Astrocyte (in vitro differentiated cells and primary cell): ENCODE measurements around the gene MTRR. TPM values are rescaled to one million over a fixed set of nuclear protein-coding genes. Genes with fewer than 3 reads are reported as not detected.

Experiments used
- DNase-seq: peaks from one replicate; pipeline ENCODE4 v3.0.0-alpha.2; 2010; ENCODE audit warnings: low read depth
- FAIRE-seq: peaks from 2 replicates; lab custom pipeline; 2011; peaks lifted over from hg19 to GRCh38; lab: Jason Lieb, UNC
- H2AFZ ChIP-seq: 2 replicates; pipeline ENCODE4 v1.6.0; 2012; ENCODE audit warnings: low read depth, low read length, inconsistent platforms
- H3K27ac ChIP-seq: 2 replicates; pipeline ENCODE4 v1.5.1; 2011; ENCODE audit warnings: low read depth, low read length, inconsistent platforms
- H3K27me3 ChIP-seq: 2 replicates; pipeline ENCODE4 v1.6.0; 2011; ENCODE audit warnings: low read length, inconsistent platforms; ENCODE audit not compliant: insufficient read depth
- H3K36me3 ChIP-seq: 2 replicates; pipeline ENCODE4 v1.5.1; 2011; ENCODE audit warnings: low read length, inconsistent platforms; ENCODE audit not compliant: insufficient read depth
- H3K4me1 ChIP-seq: 2 replicates; pipeline ENCODE4 v1.5.1; 2011; ENCODE audit warnings: low read length, inconsistent platforms; ENCODE audit not compliant: insufficient read depth
- H3K4me2 ChIP-seq: 2 replicates; pipeline ENCODE4 v1.6.0; 2012; ENCODE audit warnings: low read length, inconsistent platforms
- H3K4me3 ChIP-seq: 2 replicates; pipeline ENCODE4 v1.5.1; 2011; ENCODE audit warnings: low read depth, mild to moderate bottlenecking, low read length, inconsistent platforms; ENCODE audit not compliant: insufficient read depth
- H3K79me2 ChIP-seq: 2 replicates; pipeline ENCODE4 v1.6.0; 2012; ENCODE audit warnings: mild to moderate bottlenecking, low read length, inconsistent platforms; ENCODE audit not compliant: insufficient read depth
- H3K9ac ChIP-seq: 2 replicates; pipeline ENCODE4 v1.6.0; 2012; ENCODE audit warnings: mild to moderate bottlenecking, low read length, inconsistent platforms
- H3K9me3 ChIP-seq: 2 replicates; pipeline ENCODE4 v1.5.1; 2012; ENCODE audit warnings: low read depth, mild to moderate bottlenecking, low read length, inconsistent platforms; ENCODE audit not compliant: insufficient read depth
- H4K20me1 ChIP-seq: 2 replicates; pipeline ENCODE4 v1.6.0; 2012; ENCODE audit warnings: low read length, inconsistent platforms; ENCODE audit not compliant: insufficient read depth
- H3K27ac Mint-ChIP-seq: one replicate; pipeline ENCODE4 v1.8.0; 2021; ENCODE audit warnings: mild to moderate bottlenecking, mixed read lengths; ENCODE audit not compliant: unreplicated experiment
- H3K27me3 Mint-ChIP-seq: one replicate; pipeline ENCODE4 v1.8.0; 2021; ENCODE audit warnings: low read depth, mixed read lengths; ENCODE audit not compliant: unreplicated experiment
- H3K36me3 Mint-ChIP-seq: one replicate; pipeline ENCODE4 v1.8.0; 2021; ENCODE audit warnings: low read depth, mixed read lengths; ENCODE audit not compliant: unreplicated experiment
- H3K4me1 Mint-ChIP-seq: one replicate; pipeline ENCODE4 v1.8.0; 2021; ENCODE audit warnings: low read depth, mixed read lengths; ENCODE audit not compliant: unreplicated experiment
- H3K4me3 Mint-ChIP-seq: one replicate; pipeline ENCODE4 v1.8.0; 2021; ENCODE audit warnings: mild to moderate bottlenecking, moderate library complexity, mixed read lengths; ENCODE audit not compliant: unreplicated experiment
- H3K9me3 Mint-ChIP-seq: one replicate; pipeline ENCODE4 v1.8.0; 2021; ENCODE audit warnings: mild to moderate bottlenecking, mixed read lengths; ENCODE audit not compliant: unreplicated experiment
- CTCF ChIP-seq: IDR thresholded peaks from 2 replicates; pipeline ENCODE4 v1.5.1; 2011; ENCODE audit warnings: low read depth, mild to moderate bottlenecking, inconsistent platforms, low read length, moderate library complexity; ENCODE audit not compliant: insufficient read depth
- EZH2 ChIP-seq: IDR thresholded peaks from 2 replicates; pipeline ENCODE4 v1.6.1; 2012; ENCODE audit warnings: mild to moderate bottlenecking, low read length, inconsistent platforms; ENCODE audit not compliant: insufficient read depth
- total RNA-seq: library from RNA; stranded (reverse); gene quantifications from 2 replicates; pipeline ENCODE4 v1.2.1, GENCODE V29; 2021

The MTRR gene
- total RNA-seq, 1 donor from 2014 or later, result 32.2 TPM

DNA sequence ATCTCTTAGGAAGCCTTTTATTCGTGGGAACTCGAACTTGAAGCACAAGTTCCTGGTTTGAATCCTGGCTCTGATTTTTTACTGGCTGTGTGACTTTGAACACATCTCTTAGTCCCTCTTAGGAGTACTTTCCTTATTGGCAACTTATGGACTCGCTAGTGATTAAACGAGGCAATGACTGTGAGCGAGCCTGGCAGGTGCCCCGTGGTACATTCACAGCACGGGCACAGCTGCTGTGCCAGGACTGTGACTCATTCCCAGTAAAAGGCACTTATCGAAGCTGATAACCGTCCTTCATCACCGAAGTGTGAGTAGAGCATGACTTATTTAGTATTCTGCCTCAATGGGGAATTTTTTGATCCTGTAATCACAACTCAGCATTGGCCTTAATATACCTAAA, 40.7 kb upstream of the MTRR start:
- FAIRE-seq (no peak), DNase-seq (no peak)
- TF ChIP-seq EZH2 (no peak), CTCF (no peak)
- no peaks in the 10 kb centered on the region for H3K36me3 ChIP-seq
- no peak overlapping the region for H3K27ac Mint-ChIP-seq
- no peak overlapping the region for H3K4me2 ChIP-seq
- no peak overlapping the region for H3K4me3 Mint-ChIP-seq
- H3K4me1 ChIP-seq, result no peaks in the 10 kb centered on the region
- H3K9ac ChIP-seq, result no peak overlapping the region
- H3K9me3 ChIP-seq, result no peaks in the 10 kb centered on the region
- H3K4me1 Mint-ChIP-seq, result no peaks in the 10 kb centered on the region
- H3K27me3 Mint-ChIP-seq, result peaks cover 7% of the 10 kb centered on the region
- no peaks in the 10 kb centered on the region for H3K27me3 ChIP-seq
- H3K27ac ChIP-seq, result no peak overlapping the region
- H3K9me3 Mint-ChIP-seq, result no peaks in the 10 kb centered on the region
- no peak overlapping the region for H2AFZ ChIP-seq
- no peaks in the 10 kb centered on the region for H3K79me2 ChIP-seq
- H3K36me3 Mint-ChIP-seq, result no peaks in the 10 kb centered on the region
- H3K4me3 ChIP-seq, result no peak overlapping the region
- no peaks in the 10 kb centered on the region for H4K20me1 ChIP-seq

DNA sequence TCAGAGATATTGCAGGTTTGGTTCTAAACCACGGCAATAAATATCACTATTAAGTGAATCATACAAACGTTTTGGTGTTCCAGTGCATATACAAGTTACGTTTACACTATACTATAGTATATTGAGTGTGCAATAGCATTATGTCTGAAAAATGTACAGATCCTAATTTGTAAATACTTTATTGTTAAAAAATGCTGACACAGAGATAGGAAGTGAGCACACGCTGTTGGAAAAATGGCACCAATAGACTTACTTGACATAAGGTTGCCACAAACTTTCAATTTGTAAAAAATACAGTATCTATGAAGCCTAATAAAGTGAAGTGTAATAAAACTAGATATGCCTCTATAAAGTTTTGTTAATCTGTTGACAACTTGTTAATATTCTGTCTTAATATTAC, 34.0 kb upstream of the MTRR start:
- Histone ChIP-seq H3K27ac (no peak overlapping the region), H3K4me3 (no peak overlapping the region), H3K27me3 (no peaks in the 10 kb centered on the region), H2AFZ (no peak overlapping the region), H3K9ac (no peak overlapping the region), H3K79me2 (no peaks in the 10 kb centered on the region), H3K9me3 (no peaks in the 10 kb centered on the region), H3K36me3 (no peaks in the 10 kb centered on the region), H3K4me1 (no peaks in the 10 kb centered on the region), H4K20me1 (no peaks in the 10 kb centered on the region), H3K4me2 (no peak overlapping the region)
- TF ChIP-seq CTCF, result no peak
- no peak for TF ChIP-seq EZH2
- Mint-ChIP-seq H3K27me3 (peaks cover 5% of the 10 kb centered on the region), H3K4me3 (no peak overlapping the region), H3K4me1 (no peaks in the 10 kb centered on the region), H3K36me3 (no peaks in the 10 kb centered on the region), H3K9me3 (no peaks in the 10 kb centered on the region), H3K27ac (no peak overlapping the region)
- no peak for FAIRE-seq
- no peak for DNase-seq

DNA sequence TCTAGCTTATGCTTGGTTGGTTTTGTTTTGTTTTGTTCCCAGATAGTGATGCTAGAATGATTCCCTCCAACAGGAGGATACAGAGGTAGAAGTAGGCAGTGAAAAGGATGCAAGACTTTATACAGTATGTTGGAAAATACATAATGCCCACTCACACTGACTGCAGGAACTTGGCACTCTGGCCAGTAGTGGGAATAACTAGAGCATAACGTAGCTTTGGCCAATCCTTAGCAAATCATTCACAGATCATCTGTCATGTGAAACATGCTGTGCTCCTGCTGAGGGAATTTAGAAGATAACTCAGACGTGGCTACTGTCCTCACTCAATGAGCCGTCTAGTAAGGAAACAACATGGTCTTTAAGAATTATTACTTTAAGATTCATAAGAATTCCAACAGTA, 31.5 kb upstream of the MTRR start:
- no peaks in the 10 kb centered on the region for H3K36me3 ChIP-seq
- H3K36me3 Mint-ChIP-seq, result no peaks in the 10 kb centered on the region
- no peak overlapping the region for H3K4me3 Mint-ChIP-seq
- FAIRE-seq (no peak), DNase-seq (no peak)
- H3K4me1 Mint-ChIP-seq, result peaks cover 3% of the 10 kb centered on the region
- H3K9me3 ChIP-seq, result no peaks in the 10 kb centered on the region
- no peak overlapping the region for H3K27ac ChIP-seq
- TF ChIP-seq EZH2, result no peak
- no peak for TF ChIP-seq CTCF
- H2AFZ ChIP-seq, result no peak overlapping the region
- no peaks in the 10 kb centered on the region for H3K4me1 ChIP-seq
- H4K20me1 ChIP-seq, result no peaks in the 10 kb centered on the region
- no peaks in the 10 kb centered on the region for H3K79me2 ChIP-seq
- H3K4me3 ChIP-seq, result no peak overlapping the region
- H3K27me3 Mint-ChIP-seq, result no peaks in the 10 kb centered on the region
- H3K9me3 Mint-ChIP-seq, result peaks cover 3% of the 10 kb centered on the region
- H3K9ac ChIP-seq, result no peak overlapping the region
- no peaks in the 10 kb centered on the region for H3K27me3 ChIP-seq
- no peak overlapping the region for H3K4me2 ChIP-seq
- H3K27ac Mint-ChIP-seq, result no peak overlapping the region
